HepG2 (cell line): ENCODE results near the gene PDGFB. TPM values are rescaled to one million over a fixed set of nuclear protein-coding genes. Genes with fewer than 3 reads are reported as not detected.

Source experiments
- ATAC-seq: fragments of 200-7000 bp; cut with Tn5 transposase; 3 replicates; pipeline ENCODE4 v1.9.1; 2020; ENCODE audit warnings: mild to moderate bottlenecking, moderate library complexity
- BruUV-seq: library from RNA; stranded (reverse); fragments of 400-500 nt; replicated peaks from 2 replicates; lab custom pipeline; 2021; lab: Mats Ljungman, UMichigan
- CTCF ChIA-PET: fragments of 300-600 bp; formaldehyde crosslinking; extraction: SDS; loops from one replicate; lab custom pipeline; 2021; ENCODE audit warnings: low total read pairs, inconsistent platforms, low intra/inter-chr PET ratio; lab: Yijun Ruan, JAX
- POLR2A ChIA-PET: fragments of 350-600 bp; sonication (Branson Sonifier 250); formaldehyde crosslinking; loops from one replicate; lab custom pipeline; 2020; ENCODE audit warnings: antibody characterized with exemption, inconsistent platforms; lab: Yijun Ruan, JAX
- DNase-seq: peaks from one replicate; pipeline ENCODE4 v3.0.0-alpha.2; 2015; ENCODE audit warnings: low spot score
- FAIRE-seq: peaks from 3 replicates; lab custom pipeline; 2011; peaks lifted over from hg19 to GRCh38; lab: Jason Lieb, UNC
- H2AFZ ChIP-seq: one replicate; pipeline ENCODE4 v1.6.1; 2011; ENCODE audit warnings: low read length, inconsistent platforms
- H3K27ac ChIP-seq: fragments of 300-600 bp; 3 replicates; pipeline ENCODE4 v1.8.0; 2011; ENCODE audit warnings: mixed run types, mild to moderate bottlenecking, mixed read lengths, low read length, inconsistent platforms; ENCODE audit not compliant: insufficient read depth; ENCODE audit errors: extremely low read length
- H3K27me3 ChIP-seq, 2 experiments: fragments of 200-600 bp in 1 of 2; 2 replicates in 1 of 2; 3 replicates in 1 of 2; pipeline versions ENCODE4 v1.6.0 to v1.8.0; 2011; ENCODE audit warnings: low read length in 2 of 2, mild to moderate bottlenecking in 2 of 2, moderate library complexity in 2 of 2, inconsistent platforms in 1 of 2; ENCODE audit not compliant: insufficient read depth in 2 of 2, control insufficient read depth in 1 of 2
- H3K36me3 ChIP-seq, 2 experiments: fragments of 200-600 bp in 1 of 2; replicated peaks in 1 of 2; 2 replicates in 1 of 2; 3 replicates in 1 of 2; pipeline versions ENCODE4 v1.5.1 to v1.8.0; 2011; ENCODE audit warnings: low read length in 2 of 2, inconsistent platforms in 1 of 2; ENCODE audit not compliant: insufficient read depth in 2 of 2, control insufficient read depth in 1 of 2
- H3K4me1 ChIP-seq: 2 replicates; pipeline ENCODE4 v1.5.1; 2012; ENCODE audit warnings: low read length, inconsistent platforms; ENCODE audit not compliant: insufficient read depth
- H3K4me2 ChIP-seq: 2 replicates; pipeline ENCODE4 v1.6.0; 2011; ENCODE audit warnings: low read depth, low read length, inconsistent platforms
- H3K4me3 ChIP-seq, 3 experiments: fragments of 200-600 bp in 1 of 3; sonication (generic), shearing (Covaris generic) in 1 of 3; replicated peaks in 1 of 3; 2 replicates each; pipeline ENCODE4 v1.5.1; 2011 to 2016; ENCODE audit warnings: low read length in 3 of 3, inconsistent platforms in 2 of 3, low read depth in 2 of 3, mild to moderate bottlenecking in 2 of 3, control low read depth in 1 of 3, mixed read lengths in 1 of 3; ENCODE audit not compliant: insufficient read depth in 1 of 3
- H3K79me2 ChIP-seq: one replicate; pipeline ENCODE4 v1.6.1; 2011; ENCODE audit warnings: low read length, inconsistent platforms; ENCODE audit not compliant: insufficient read depth
- H3K9ac ChIP-seq: 2 replicates; pipeline ENCODE4 v1.6.0; 2011; ENCODE audit warnings: mild to moderate bottlenecking, low read depth, low read length, inconsistent platforms; ENCODE audit not compliant: insufficient read depth
- H3K9me3 ChIP-seq: 2 replicates; pipeline ENCODE4 v1.5.1; 2012; ENCODE audit warnings: mild to moderate bottlenecking, low read length
- H4K20me1 ChIP-seq: 2 replicates; pipeline ENCODE4 v1.6.0; 2011; ENCODE audit warnings: inconsistent platforms, mild to moderate bottlenecking, low read length, moderate library complexity; ENCODE audit not compliant: insufficient read depth
- BRF2 ChIP-seq: sonication (generic); formaldehyde crosslinking; IDR thresholded peaks from 2 replicates; pipeline ENCODE4 v1.8.1; 2022; ENCODE audit warnings: mild to moderate bottlenecking, missing genetic modification reagents
- RARA ChIP-seq: IDR thresholded peaks from 2 replicates; pipeline ENCODE4 v1.6.1; 2016; ENCODE audit warnings: missing genetic modification reagents, missing compliant biosample characterization
- U2AF2 ChIP-seq: fragments of 200-400 bp; formaldehyde crosslinking; IDR thresholded peaks from 2 replicates; pipeline ENCODE4 v1.6.1; 2017; ENCODE audit warnings: low read depth, mild to moderate bottlenecking, low read length
- ZNF687 ChIP-seq: sonication (generic); formaldehyde crosslinking; IDR thresholded peaks from 2 replicates; pipeline ENCODE4 v1.5.1; 2020; ENCODE audit warnings: mild to moderate bottlenecking, missing genetic modification reagents, moderate library complexity
- ZSCAN25 ChIP-seq: sonication (generic); formaldehyde crosslinking; IDR thresholded peaks from 2 replicates; pipeline ENCODE4 v1.8.0; 2022; ENCODE audit warnings: mild to moderate bottlenecking, missing genetic modification reagents
- WGBS: methylation state at CpG from one replicate; pipeline ENCODE4 v1.1.6; 2017; ENCODE audit warnings: low lambda C conversion rate; 5-methylcytosine and 5-hydroxymethylcytosine counted together
- in situ Hi-C: cut with HindIII; loops from 2 replicates; pipeline ENCODE4 v1.10.0; 2017; ENCODE audit warnings: low pct_unique_long_range_greater_than_20kb; ENCODE audit not compliant: extremely low pct_ligation_motif_present
- intact Hi-C: fragments of 100-400 bp; cut with micrococcal nuclease; formaldehyde crosslinking; loops from one replicate; pipeline ENCODE4 v1.10.0; 2022; ENCODE audit not compliant: unreplicated experiment
- polyA plus RNA-seq, 8 experiments: library from polyadenylated mRNA; depleted of rRNA in 3 of 8; stranded (reverse) in 7 of 8; unstranded in 1 of 8; fragments of >200 nt; fragmentation: Illumina TruSeq in 4 of 8; extraction: Trizol in 4 of 8; gene quantifications; 2 replicates each; pipeline versions ENCODE4 v1.2.1 to v1.2.3, GENCODE V29; 2011 to 2016; ENCODE audit warnings: low read depth in 4 of 8, missing spikeins in 1 of 8, mixed read lengths in 1 of 8; ENCODE audit not compliant: insufficient read depth in 1 of 8
- total RNA-seq, 5 experiments: library from RNA; depleted of rRNA; stranded (reverse); fragments of >200 nt; fragmentation: Illumina TruSeq; extraction: Trizol; gene quantifications; 2 replicates each; pipeline ENCODE4 v1.2.3, GENCODE V29; 2016; ENCODE audit warnings: low read depth in 1 of 5
- TF ChIP-seq, protein P1 (sequence below): IDR thresholded peaks from 2 replicates; pipeline ENCODE4 v1.6.1; 2016; ENCODE audit warnings: low read depth, borderline replicate concordance
- TF ChIP-seq, protein P2 (sequence below): sonication (generic); formaldehyde crosslinking; IDR thresholded peaks from 2 replicates; pipeline ENCODE4 v1.5.1; 2020; ENCODE audit warnings: mild to moderate bottlenecking, moderate library complexity, missing genetic modification reagents

PDGFB gene
- total and polyA plus RNA-seq, 2 of the 13 experiments (the other 11 are each of a cell fraction or from before 2014, with no cell fraction given), result 1.4 to 10.1 TPM

DNA sequence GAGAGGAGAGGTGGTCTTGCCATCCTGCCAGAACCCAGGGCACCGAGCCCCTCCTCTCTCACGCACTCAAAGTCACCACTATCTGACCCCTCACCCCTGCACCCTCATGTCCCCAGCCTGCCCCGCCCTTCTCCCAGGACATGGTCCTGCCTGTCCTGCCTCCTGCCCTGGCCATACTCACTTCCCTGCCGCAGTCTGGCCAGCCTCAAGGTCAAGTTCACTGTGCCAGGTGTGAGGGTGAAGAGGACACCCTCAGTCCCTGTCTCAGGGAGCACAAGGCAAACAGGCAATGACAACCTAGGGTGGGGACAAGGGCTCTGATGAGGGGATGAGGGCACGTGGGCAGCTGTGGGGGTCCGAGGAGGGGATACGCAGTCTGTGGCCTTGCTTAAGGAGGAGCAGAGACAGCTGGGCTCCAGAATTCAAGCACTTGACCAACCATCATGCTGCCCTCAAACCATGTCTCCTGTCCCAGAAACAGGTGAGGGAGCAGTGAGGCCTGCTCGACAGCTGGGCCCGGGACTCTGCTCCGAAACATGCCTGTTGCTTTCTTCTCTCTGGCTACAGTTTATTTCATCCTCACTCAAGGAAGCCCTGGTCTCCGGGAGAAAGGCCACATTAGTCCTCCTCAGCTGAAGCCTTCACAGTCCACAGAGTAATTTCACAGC lies 36.6 kb downstream of the PDGFB start:
- Histone ChIP-seq H3K27ac (no peak overlapping the region), H3K27me3 (peaks cover 3 to 12% of the 10 kb centered on the region in 2 experiments; a peak in 2 of 5 replicates), H3K9ac (no peak overlapping the region), H4K20me1 (no peaks in the 10 kb centered on the region), H3K4me3 (no peak overlapping the region), H3K4me1 (peaks cover 25% of the 10 kb centered on the region), H3K4me2 (no peak overlapping the region), H2AFZ (no peak overlapping the region), H3K79me2 (no peaks in the 10 kb centered on the region), H3K36me3 (no peaks in the 10 kb centered on the region), H3K9me3 (no peaks in the 10 kb centered on the region)
- in situ Hi-C loops, result no loop called here
- intact Hi-C loops, result no loop called here
- peak; percentile 54 for TF ChIP-seq RARA
- TF ChIP-seq, protein P1, sequence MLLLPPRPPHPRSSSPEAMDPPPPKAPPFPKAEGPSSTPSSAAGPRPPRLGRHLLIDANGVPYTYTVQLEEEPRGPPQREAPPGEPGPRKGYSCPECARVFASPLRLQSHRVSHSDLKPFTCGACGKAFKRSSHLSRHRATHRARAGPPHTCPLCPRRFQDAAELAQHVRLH (CRISPR knock-in tag), result no peak
- DNase-seq (no peak), ATAC-seq (no peak), FAIRE-seq (no peak)
- ChIA-PET CTCF (no interaction called here), POLR2A (no interaction called here)
- no TSS peak for BruUV-seq
- 35% methylated on average over 11 of the region's 11 CpGs for WGBS

GRCh38 chr22:39207141-39208012 lies 37.4 kb downstream of the PDGFB start:
- no peak for DNase-seq
- H3K4me1 ChIP-seq, result peaks cover 18% of the 10 kb centered on the region
- ChIA-PET CTCF (no interaction called here), POLR2A (interaction anchor here (0.6 kb wide), 1 partner anchor 8 kb away, joined by 3 read pairs; no protein-coding TSS in a partner anchor)
- no peaks in the 10 kb centered on the region for H3K9me3 ChIP-seq
- BruUV-seq, result no TSS peak
- FAIRE-seq, result no peak
- no peaks in the 10 kb centered on the region for H3K79me2 ChIP-seq
- H3K9ac ChIP-seq, result no peak overlapping the region
- intact Hi-C loops, result no loop called here
- H3K27ac ChIP-seq, result no peak overlapping the region
- 34% methylated on average over 10 of the region's 15 CpGs for WGBS
- H3K36me3 ChIP-seq, result no peaks in the 10 kb centered on the region
- in situ Hi-C loops, result no loop called here
- H2AFZ ChIP-seq, result no peak overlapping the region
- H4K20me1 ChIP-seq, result no peaks in the 10 kb centered on the region
- H3K4me2 ChIP-seq, result no peak overlapping the region; the same call in 1 of the 2 replicates
- ATAC-seq, result no peak
- no peak overlapping the region for H3K4me3 ChIP-seq
- H3K27me3 ChIP-seq, result peaks cover 3 to 13% of the 10 kb centered on the region in 2 experiments; a peak in 2 of 5 replicates
- TF ChIP-seq, protein P2, sequence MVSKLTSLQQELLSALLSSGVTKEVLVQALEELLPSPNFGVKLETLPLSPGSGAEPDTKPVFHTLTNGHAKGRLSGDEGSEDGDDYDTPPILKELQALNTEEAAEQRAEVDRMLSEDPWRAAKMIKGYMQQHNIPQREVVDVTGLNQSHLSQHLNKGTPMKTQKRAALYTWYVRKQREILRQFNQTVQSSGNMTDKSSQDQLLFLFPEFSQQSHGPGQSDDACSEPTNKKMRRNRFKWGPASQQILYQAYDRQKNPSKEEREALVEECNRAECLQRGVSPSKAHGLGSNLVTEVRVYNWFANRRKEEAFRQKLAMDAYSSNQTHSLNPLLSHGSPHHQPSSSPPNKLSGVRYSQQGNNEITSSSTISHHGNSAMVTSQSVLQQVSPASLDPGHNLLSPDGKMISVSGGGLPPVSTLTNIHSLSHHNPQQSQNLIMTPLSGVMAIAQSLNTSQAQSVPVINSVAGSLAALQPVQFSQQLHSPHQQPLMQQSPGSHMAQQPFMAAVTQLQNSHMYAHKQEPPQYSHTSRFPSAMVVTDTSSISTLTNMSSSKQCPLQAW (CRISPR knock-in tag), result no peak
- TF ChIP-seq ZNF687 (CRISPR knock-in tag) (peak; percentile 9; the same call in 1 of the 2 replicates), U2AF2 (no peak), BRF2 (CRISPR knock-in tag) (no peak), ZSCAN25 (CRISPR knock-in tag) (no peak)
